GM19238 (cell line): ENCODE measurements around the gene FAF2.
"Not testable (repeated sequence)": the region's sequence is repeated elsewhere in the genome, so short reads cannot be mapped to it uniquely, and the experiment has no call there.

Source experiments
- DNase-seq: peaks from one replicate; pipeline ENCODE4 v3.0.0; 2011; ENCODE audit warnings: low spot score; ENCODE audit not compliant: insufficient read length

The FAF2 gene

GRCh38 chr5:176416965-176417364 lies 31.2 kb upstream of the FAF2 start:
- DNase-seq, result no peak

GRCh38 chr5:176418251-176418650 lies 29.9 kb upstream of the FAF2 start:
- no peak for DNase-seq

- no peak for DNase-seq
Observed at GRCh38 chr5:176420086-176420485, 28.1 kb upstream of the FAF2 start.

GRCh38 chr5:176420972-176421544 lies 27.1 kb upstream of the FAF2 start:
- no peak for DNase-seq

GRCh38 chr5:176424181-176424580 lies 24.0 kb upstream of the FAF2 start:
- no peak for DNase-seq

GRCh38 chr5:176425138-176425537 lies 23.0 kb upstream of the FAF2 start:
- DNase-seq, result no peak

GRCh38 chr5:176425791-176426190 lies 22.4 kb upstream of the FAF2 start:
- no peak for DNase-seq

GRCh38 chr5:176426876-176427275 lies 21.3 kb upstream of the FAF2 start:
- no peak for DNase-seq

GRCh38 chr5:176427971-176428370 lies 20.2 kb upstream of the FAF2 start:
- no peak for DNase-seq

GRCh38 chr5:176429972-176430371 lies 18.2 kb upstream of the FAF2 start:
- no peak for DNase-seq

GRCh38 chr5:176432707-176433106 lies 15.5 kb upstream of the FAF2 start:
- no peak for DNase-seq

- no peak for DNase-seq
Observed at GRCh38 chr5:176436656-176437055, 11.5 kb upstream of the FAF2 start.

- no peak for DNase-seq
Observed at GRCh38 chr5:176438959-176439757, 9.0 kb upstream of the FAF2 start.

- no peak for DNase-seq
Observed at GRCh38 chr5:176440927-176441706, 7.1 kb upstream of the FAF2 start.

- DNase-seq, result no peak
Observed at GRCh38 chr5:176441921-176442323, 6.3 kb upstream of the FAF2 start.

GRCh38 chr5:176442911-176443310 lies 5.3 kb upstream of the FAF2 start:
- not testable (repeated sequence) for DNase-seq

- no peak for DNase-seq
Observed at GRCh38 chr5:176444742-176445141, 3.4 kb upstream of the FAF2 start.

- no peak for DNase-seq
Observed at GRCh38 chr5:176446028-176446665, 2.0 kb upstream of the FAF2 start.

GRCh38 chr5:176446884-176447590 lies 1.1 kb upstream of the FAF2 start:
- no peak for DNase-seq

GRCh38 chr5:176447591-176447977 lies 601 bp upstream of the FAF2 start:
- DNase-seq, result peak; percentile 13

GRCh38 chr5:176450077-176450476 lies 1.9 kb downstream of the FAF2 start:
- DNase-seq, result no peak
